Endothelial cell of umbilical vein (primary cell): ENCODE results near the gene CCM2. TPM values are rescaled to one million over a fixed set of nuclear protein-coding genes. Genes with fewer than 3 reads are reported as not detected.

Source experiments
- BruUV-seq: library from RNA; stranded (reverse); fragments of 400-500 nt; replicated peaks from 2 replicates; lab custom pipeline; 2021; lab: Mats Ljungman, UMichigan
- CTCF ChIA-PET: fragments of 300-600, 350-600 bp; sonication (Branson Sonifier 250); formaldehyde crosslinking; loops from one replicate; lab custom pipeline; 2021; ENCODE audit warnings: antibody characterized with exemption, inconsistent platforms; lab: Charles Lee
- POLR2A ChIA-PET: fragments of 300-600, 350-600 bp; sonication (Branson Sonifier 250); formaldehyde crosslinking; loops from one replicate; lab custom pipeline; 2021; ENCODE audit warnings: antibody characterized with exemption, inconsistent platforms; lab: Charles Lee
- DNase-seq: peaks from one replicate; pipeline ENCODE4 v3.0.0-alpha.2; 2011; ENCODE audit warnings: low read depth, low spot score
- FAIRE-seq: peaks from 2 replicates; lab custom pipeline; 2011; peaks lifted over from hg19 to GRCh38; lab: Jason Lieb, UNC
- H2AFZ ChIP-seq: 2 replicates; pipeline ENCODE4 v1.6.0; 2012; ENCODE audit warnings: low read depth, low read length, control low read depth, inconsistent platforms
- H3K27ac ChIP-seq: 2 replicates; pipeline ENCODE4 v1.5.1; 2011; ENCODE audit warnings: low read depth, mild to moderate bottlenecking, control low read depth, low read length, moderate library complexity; ENCODE audit not compliant: insufficient read depth
- H3K27me3 ChIP-seq, 2 experiments: 2 replicates each; pipeline versions ENCODE4 v1.6.0 to v1.6.1; 2011; ENCODE audit warnings: low read length in 2 of 2, mixed read lengths in 1 of 2; ENCODE audit not compliant: control insufficient read depth in 2 of 2, insufficient read depth in 2 of 2
- H3K36me3 ChIP-seq, 2 experiments: 2 replicates in 1 of 2; 3 replicates in 1 of 2; pipeline ENCODE4 v1.5.1; 2011; ENCODE audit warnings: low read length in 2 of 2, mild to moderate bottlenecking in 1 of 2, moderate library complexity in 1 of 2; ENCODE audit not compliant: control insufficient read depth in 2 of 2, insufficient read depth in 2 of 2; ENCODE audit errors: extremely low read depth in 1 of 2
- H3K4me1 ChIP-seq: 3 replicates; pipeline ENCODE4 v1.5.1; 2011; ENCODE audit warnings: mild to moderate bottlenecking, low read length; ENCODE audit not compliant: control insufficient read depth, insufficient read depth; ENCODE audit errors: extremely low read depth
- H3K4me2 ChIP-seq: 2 replicates; pipeline ENCODE4 v1.6.1; 2011; ENCODE audit warnings: low read length, control low read depth, mixed read lengths; ENCODE audit not compliant: insufficient read depth
- H3K4me3 ChIP-seq, 3 experiments: fragments of 200-600 bp in 1 of 3; sonication (generic), shearing (Covaris generic) in 1 of 3; replicated peaks in 1 of 3; 2 replicates each; pipeline ENCODE4 v1.5.1; 2011 to 2016; ENCODE audit warnings: control low read depth in 3 of 3, low read length in 3 of 3, mild to moderate bottlenecking in 2 of 3, inconsistent platforms in 1 of 3, low read depth in 1 of 3, moderate library complexity in 1 of 3; ENCODE audit not compliant: insufficient read depth in 1 of 3
- H3K79me2 ChIP-seq: 2 replicates; pipeline ENCODE4 v1.6.0; 2012; ENCODE audit warnings: low read length, inconsistent platforms; ENCODE audit not compliant: control insufficient read depth, insufficient read depth
- H3K9ac ChIP-seq: replicated peaks from 2 replicates; pipeline ENCODE3; 2011; ENCODE audit warnings: low read length, control low read depth; ENCODE audit not compliant: insufficient read depth; ENCODE audit errors: extremely low read depth
- H3K9me1 ChIP-seq: replicated peaks from 3 replicates; pipeline ENCODE4 v1.6.0; 2011; ENCODE audit warnings: mild to moderate bottlenecking, low read length; ENCODE audit not compliant: control insufficient read depth, insufficient read depth; ENCODE audit errors: extremely low read depth
- H3K9me3 ChIP-seq: replicated peaks from 2 replicates; pipeline ENCODE4 v1.5.1; 2012; ENCODE audit warnings: low read length, inconsistent platforms; ENCODE audit not compliant: control insufficient read depth, insufficient read depth
- H4K20me1 ChIP-seq: replicated peaks from 2 replicates; pipeline ENCODE3; 2011; ENCODE audit warnings: mild to moderate bottlenecking, low read length; ENCODE audit not compliant: control insufficient read depth, insufficient read depth; ENCODE audit errors: extremely low read depth
- CTCF ChIP-seq, 2 donors: IDR thresholded peaks; 1 replicate in 1 of 2; 2 replicates in 1 of 2; pipeline ENCODE4 v1.5.1; 2011; ENCODE audit warnings: low read length in 2 of 2, mild to moderate bottlenecking in 2 of 2, moderate library complexity in 2 of 2, control low read depth in 1 of 2, inconsistent platforms in 1 of 2, low read depth in 1 of 2; ENCODE audit not compliant: insufficient read depth in 1 of 2; ENCODE audit errors: extremely low read depth in 1 of 2
- EZH2 ChIP-seq: IDR thresholded peaks from 2 replicates; pipeline ENCODE4 v1.6.1; 2012; ENCODE audit warnings: borderline replicate concordance, low read depth, mild to moderate bottlenecking, moderate library complexity, low read length, inconsistent platforms; ENCODE audit not compliant: severe bottlenecking
- FOS ChIP-seq: IDR thresholded peaks from 2 replicates; pipeline ENCODE4 v1.6.1; 2011; ENCODE audit warnings: mild to moderate bottlenecking, low read length, moderate library complexity, borderline replicate concordance; ENCODE audit not compliant: insufficient read depth
- GATA2 ChIP-seq: IDR thresholded peaks from 2 replicates; pipeline ENCODE4 v1.7.0; 2011; ENCODE audit warnings: low read depth, mild to moderate bottlenecking, moderate library complexity, mixed read lengths, low read length; ENCODE audit not compliant: insufficient read length, insufficient read depth
- JUN ChIP-seq: IDR thresholded peaks from 2 replicates; pipeline ENCODE4 v1.6.1; 2011; ENCODE audit warnings: borderline replicate concordance, low read depth; ENCODE audit not compliant: insufficient read length, insufficient read depth
- MAX ChIP-seq: IDR thresholded peaks from 2 replicates; pipeline ENCODE4 v1.6.1; 2011; ENCODE audit not compliant: insufficient read depth, insufficient read length
- MYC ChIP-seq: IDR thresholded peaks from one replicate; pipeline ENCODE4 v1.6.1; 2011; ENCODE audit warnings: mild to moderate bottlenecking, low read depth, low read length
- POLR2A ChIP-seq: IDR thresholded peaks from 2 replicates; pipeline ENCODE4 v1.6.1; 2012; ENCODE audit warnings: low read depth, mild to moderate bottlenecking, control low read depth, low read length
- POLR2AphosphoS5 ChIP-seq: IDR thresholded peaks from 2 replicates; pipeline ENCODE4 v1.6.1; 2012; ENCODE audit warnings: low read depth, mild to moderate bottlenecking, control low read depth, low read length, moderate library complexity; ENCODE audit not compliant: insufficient read depth
- dilution Hi-C: fragments of 300-500 bp; cut with MboI; formaldehyde crosslinking; loops from one replicate; pipeline ENCODE4 v1.15.0; 2019; ENCODE audit warnings: low sequenced_read_pairs; ENCODE audit not compliant: extremely low pct_ligation_motif_present
- intact Hi-C: fragments of 100-400 bp; cut with micrococcal nuclease; formaldehyde crosslinking; loops from one replicate; pipeline ENCODE4 v1.10.0; 2022
- polyA plus RNA-seq, 4 experiments: library from polyadenylated mRNA; depleted of rRNA in 3 of 4; stranded (reverse) in 3 of 4; unstranded in 1 of 4; fragments of >200 nt; gene quantifications; 2 replicates each; pipeline versions ENCODE4 v1.2.1 to v1.2.3, GENCODE V29; 2011 to 2012; ENCODE audit warnings: missing spikeins in 1 of 4
- total RNA-seq: library from RNA; stranded (reverse); gene quantifications from 2 replicates; pipeline ENCODE4 v1.2.3, GENCODE V29; 2021

Gene CCM2
- total and polyA plus RNA-seq, 2 donors (not counting 3 experiments of a cell fraction or from before 2014, with no cell fraction given) = 66.1 to 70.4 TPM

- Histone ChIP-seq H3K4me1 (peaks cover 24% of the 10 kb centered on the region), H3K27me3 (no peaks in the 10 kb centered on the region), H3K4me3 (no peak overlapping the region), H3K4me2 (no peak overlapping the region), H3K9me1 (no peaks in the 10 kb centered on the region), H3K79me2 (peaks cover 23% of the 10 kb centered on the region), H3K9me3 (no peaks in the 10 kb centered on the region), H2AFZ (no peak overlapping the region), H4K20me1 (no peaks in the 10 kb centered on the region), H3K36me3 (peaks cover 3 to 4% of the 10 kb centered on the region in 2 experiments), H3K9ac (no peak overlapping the region), H3K27ac (no peak overlapping the region)
- ChIA-PET CTCF (interaction anchor here (2.2 to 3.2 kb wide), 2 partner anchors 10 to 16 kb away, joined by 15 to 21 read pairs; partner anchors contain the start of gene CCM2), POLR2A (interaction anchor here (0.7 kb wide), 1 partner anchor 403 kb away, joined by 3 read pairs; no protein-coding TSS in a partner anchor)
- FAIRE-seq (no peak), DNase-seq (no peak)
- intact Hi-C loops (no loop called here), dilution Hi-C loops (no loop called here)
- no TSS peak for BruUV-seq
- TF ChIP-seq JUN = no peak
- TF ChIP-seq GATA2 = no peak
- TF ChIP-seq EZH2 = no peak
- TF ChIP-seq POLR2AphosphoS5 = no peak
- TF ChIP-seq FOS = no peak
- no peak for TF ChIP-seq POLR2A
- no peak for TF ChIP-seq MAX
- TF ChIP-seq MYC = no peak
- TF ChIP-seq CTCF (IDR thresholded peaks at IDR 0.05; ENCODE audit: extremely low read depth in 1 of 2, insufficient read depth in 1 of 2, low read depth in 1 of 2, low read length in 2 of 2) = no peak
Observed at GRCh38 chr7:44989132-44989531, 10.9 kb upstream of the CCM2 start.
